Fibroblast of lung (primary cell): ENCODE data around the gene COL25A1. TPM values are rescaled to one million over a fixed set of nuclear protein-coding genes. Genes with fewer than 3 reads are reported as not detected.

Source experiments
- DNase-seq, 2 donors: peaks; one replicate each; pipeline versions ENCODE4 v3.0.0 to v3.0.0-alpha.2; 2010; ENCODE audit warnings: low read depth in 2 of 2
- H2AFZ ChIP-seq: 2 replicates; pipeline ENCODE4 v1.5.1; 2012; ENCODE audit warnings: low read length, control low read depth, inconsistent platforms
- H3K27ac ChIP-seq: 2 replicates; pipeline ENCODE4 v1.5.1; 2011; ENCODE audit warnings: low read length, control low read depth; ENCODE audit not compliant: insufficient read depth
- H3K27me3 ChIP-seq: 2 replicates; pipeline ENCODE4 v1.5.1; 2011; ENCODE audit warnings: mild to moderate bottlenecking, low read length; ENCODE audit not compliant: control insufficient read depth, insufficient read depth
- H3K36me3 ChIP-seq: 2 replicates; pipeline ENCODE4 v1.5.1; 2011; ENCODE audit warnings: low read length; ENCODE audit not compliant: control insufficient read depth, insufficient read depth
- H3K4me1 ChIP-seq: 2 replicates; pipeline ENCODE4 v1.5.1; 2011; ENCODE audit warnings: low read length; ENCODE audit not compliant: control insufficient read depth, insufficient read depth; ENCODE audit errors: extremely low read depth
- H3K4me2 ChIP-seq: 2 replicates; pipeline ENCODE4 v1.5.1; 2011; ENCODE audit warnings: low read length, control low read depth; ENCODE audit not compliant: insufficient read depth; ENCODE audit errors: extremely low read depth
- H3K4me3 ChIP-seq, 4 experiments: fragments of 200-600 bp in 1 of 4; sonication (generic) in 1 of 4; replicated peaks in 1 of 4; 2 replicates each; pipeline ENCODE4 v1.5.1; 2011 to 2016; ENCODE audit warnings: low read length in 4 of 4, low read depth in 3 of 4, mild to moderate bottlenecking in 3 of 4, control low read depth in 2 of 4, inconsistent platforms in 1 of 4, mixed read lengths in 1 of 4; ENCODE audit not compliant: insufficient read depth in 1 of 4; ENCODE audit errors: control extremely low read depth in 1 of 4
- H3K79me2 ChIP-seq: 2 replicates; pipeline ENCODE4 v1.5.1; 2012; ENCODE audit warnings: mild to moderate bottlenecking, low read length, inconsistent platforms; ENCODE audit not compliant: control insufficient read depth, insufficient read depth
- H3K9ac ChIP-seq: 2 replicates; pipeline ENCODE4 v1.5.1; 2011; ENCODE audit warnings: mild to moderate bottlenecking, low read length, control low read depth; ENCODE audit not compliant: insufficient read depth
- H3K9me3 ChIP-seq: 2 replicates; pipeline ENCODE4 v1.5.1; 2012; ENCODE audit warnings: low read depth, low read length; ENCODE audit not compliant: control insufficient read depth, insufficient read depth
- H4K20me1 ChIP-seq: 2 replicates; pipeline ENCODE4 v1.5.1; 2011; ENCODE audit warnings: low read length; ENCODE audit not compliant: control insufficient read depth, insufficient read depth; ENCODE audit errors: extremely low read depth
- CTCF ChIP-seq, 2 donors: IDR thresholded peaks in 1 of 2; conservative IDR thresholded peaks in 1 of 2; 1 replicate in 1 of 2; 2 replicates in 1 of 2; pipeline ENCODE4 v1.5.1; 2011 to 2012; ENCODE audit warnings: low read length in 2 of 2, control low read depth in 1 of 2, inconsistent platforms in 1 of 2, low read depth in 1 of 2, mild to moderate bottlenecking in 1 of 2
- EZH2 ChIP-seq: IDR thresholded peaks from 2 replicates; pipeline ENCODE4 v1.5.1; 2012; ENCODE audit warnings: low read length, control low read depth, mild to moderate bottlenecking; ENCODE audit errors: missing control alignments
- polyA plus RNA-seq, 2 donors: library from polyadenylated mRNA; depleted of rRNA in 1 of 2; stranded (reverse) in 1 of 2; unstranded in 1 of 2; fragments of >200 nt; gene quantifications; 2 replicates each; pipeline ENCODE4 v1.2.1, GENCODE V29; 2011 to 2012; ENCODE audit warnings: missing spikeins in 1 of 2
- total RNA-seq: library from RNA; depleted of rRNA; stranded (reverse); fragments of >200 nt; gene quantifications from 2 replicates; pipeline ENCODE4 v1.2.1, GENCODE V29; 2014

COL25A1 gene
- total and polyA plus RNA-seq, 2 donors (not counting 1 experiment from before 2014, with no cell fraction given): under 0.01 to 0.01 TPM

- no peak overlapping the region for H3K4me2 ChIP-seq
- H3K9ac ChIP-seq: no peak overlapping the region
- H2AFZ ChIP-seq: no peak overlapping the region
- no peaks in the 10 kb centered on the region for H3K9me3 ChIP-seq
- no peaks in the 10 kb centered on the region for H3K36me3 ChIP-seq
- H3K4me1 ChIP-seq: no peaks in the 10 kb centered on the region
- H3K27me3 ChIP-seq: no peaks in the 10 kb centered on the region
- TF ChIP-seq EZH2 (no peak), CTCF (conservative IDR thresholded peaks at IDR 0.05 in 1 of 2, IDR thresholded peaks at IDR 0.05 in 1 of 2; ENCODE audit: low read depth in 1 of 2, low read length in 2 of 2) (no peak)
- no peaks in the 10 kb centered on the region for H3K79me2 ChIP-seq
- no peaks in the 10 kb centered on the region for H4K20me1 ChIP-seq
- H3K4me3 ChIP-seq: no peak overlapping the region
- no peak overlapping the region for H3K27ac ChIP-seq
- no peak for DNase-seq
Measured at GRCh38 chr4:109186458-109186945, 116.0 kb downstream of the COL25A1 start.

- H3K36me3 ChIP-seq: no peaks in the 10 kb centered on the region
- TF ChIP-seq CTCF (conservative IDR thresholded peaks at IDR 0.05 in 1 of 2, IDR thresholded peaks at IDR 0.05 in 1 of 2; ENCODE audit: low read depth in 1 of 2, low read length in 2 of 2): no peak
- TF ChIP-seq EZH2: no peak
- no peaks in the 10 kb centered on the region for H4K20me1 ChIP-seq
- H3K4me3 ChIP-seq: no peak overlapping the region
- H3K4me1 ChIP-seq: no peaks in the 10 kb centered on the region
- no peaks in the 10 kb centered on the region for H3K27me3 ChIP-seq
- no peak overlapping the region for H3K4me2 ChIP-seq
- no peak overlapping the region for H3K9ac ChIP-seq
- no peak for DNase-seq
- no peaks in the 10 kb centered on the region for H3K79me2 ChIP-seq
- H2AFZ ChIP-seq: no peak overlapping the region
- no peak overlapping the region for H3K27ac ChIP-seq
- no peaks in the 10 kb centered on the region for H3K9me3 ChIP-seq
Measured at GRCh38 chr4:109185951-109186350, 116.5 kb downstream of the COL25A1 start.

DNA sequence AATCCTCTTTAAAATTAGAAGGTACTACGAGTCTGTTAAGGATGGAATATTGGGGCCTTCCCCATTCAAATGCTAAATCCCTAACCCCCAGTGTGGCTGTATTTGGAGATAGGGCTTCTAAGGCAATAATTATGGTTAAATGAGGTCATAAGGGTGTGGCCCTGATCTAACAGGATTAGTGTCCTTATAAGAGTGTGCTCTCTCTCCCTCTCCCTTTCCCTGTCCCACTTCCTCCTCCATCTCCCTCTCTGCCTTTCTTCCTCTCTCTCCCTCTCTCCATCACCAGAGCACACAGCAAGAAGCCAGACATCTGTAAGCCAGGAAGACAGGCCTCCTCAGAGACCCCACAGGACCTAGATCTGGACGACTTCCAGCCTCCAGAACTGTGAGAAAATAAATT, 116.9 kb downstream of the COL25A1 start:
- H3K36me3 ChIP-seq: no peaks in the 10 kb centered on the region
- H3K9ac ChIP-seq: no peak overlapping the region
- DNase-seq: no peak
- H3K27me3 ChIP-seq: no peaks in the 10 kb centered on the region
- H3K27ac ChIP-seq: no peak overlapping the region
- H2AFZ ChIP-seq: no peak overlapping the region
- no peak overlapping the region for H3K4me2 ChIP-seq
- no peak overlapping the region for H3K4me3 ChIP-seq
- no peaks in the 10 kb centered on the region for H3K79me2 ChIP-seq
- no peaks in the 10 kb centered on the region for H3K4me1 ChIP-seq
- H3K9me3 ChIP-seq: no peaks in the 10 kb centered on the region
- H4K20me1 ChIP-seq: no peaks in the 10 kb centered on the region
- no peak for TF ChIP-seq CTCF (conservative IDR thresholded peaks at IDR 0.05 in 1 of 2, IDR thresholded peaks at IDR 0.05 in 1 of 2; ENCODE audit: low read depth in 1 of 2, low read length in 2 of 2)
- no peak for TF ChIP-seq EZH2
